Gastroesophageal sphincter (tissue), 3 donors: ENCODE measurements around the gene SORBS1.

ENCODE experiments used
- EP300 ChIP-seq: sonication (generic); formaldehyde crosslinking; IDR thresholded peaks from one replicate; pipeline ENCODE4 v1.6.1; 2017; ENCODE audit warnings: antibody characterized with exemption, mild to moderate bottlenecking
- POLR2A ChIP-seq, 2 donors: fragments of 450-650 bp; IDR thresholded peaks; one replicate each; pipeline ENCODE4 v1.6.1; 2017; ENCODE audit warnings: antibody characterized with exemption in 2 of 2, mild to moderate bottlenecking in 2 of 2, moderate library complexity in 1 of 2
- POLR2AphosphoS5 ChIP-seq: sonication (generic); formaldehyde crosslinking; IDR thresholded peaks from one replicate; pipeline ENCODE4 v1.6.1; 2017; ENCODE audit warnings: antibody characterized with exemption
- TF ChIP-seq, protein P1 (sequence below), 4 experiments: fragments of 200-600 bp in 2 of 4; fragments of 450-650 bp in 2 of 4; sonication (generic) in 1 of 4; IDR thresholded peaks; one replicate each; pipeline ENCODE4 v1.5.1; 2017 to 2019; ENCODE audit warnings: antibody characterized with exemption in 4 of 4, mild to moderate bottlenecking in 2 of 4, moderate library complexity in 2 of 4

DNA sequence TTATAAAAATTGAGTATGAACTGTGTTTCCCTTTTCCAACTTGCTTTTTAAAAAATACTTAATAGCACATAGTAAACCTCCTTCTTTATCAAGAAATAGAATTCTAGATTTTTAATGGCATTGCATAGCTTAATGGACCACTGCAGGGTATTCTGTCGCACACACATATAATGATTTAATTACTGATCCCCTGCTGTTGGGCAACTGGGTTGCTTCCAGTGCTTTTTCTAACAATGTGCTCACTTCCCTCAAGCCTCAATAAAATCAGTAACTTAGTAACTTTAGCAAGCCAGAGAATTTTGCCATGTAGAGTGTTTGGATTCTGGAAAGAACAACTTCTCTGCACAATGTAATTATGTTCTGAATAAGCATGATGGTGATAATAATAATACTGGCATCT, 221.3 kb downstream of the SORBS1 start:
- TF ChIP-seq, protein P1, sequence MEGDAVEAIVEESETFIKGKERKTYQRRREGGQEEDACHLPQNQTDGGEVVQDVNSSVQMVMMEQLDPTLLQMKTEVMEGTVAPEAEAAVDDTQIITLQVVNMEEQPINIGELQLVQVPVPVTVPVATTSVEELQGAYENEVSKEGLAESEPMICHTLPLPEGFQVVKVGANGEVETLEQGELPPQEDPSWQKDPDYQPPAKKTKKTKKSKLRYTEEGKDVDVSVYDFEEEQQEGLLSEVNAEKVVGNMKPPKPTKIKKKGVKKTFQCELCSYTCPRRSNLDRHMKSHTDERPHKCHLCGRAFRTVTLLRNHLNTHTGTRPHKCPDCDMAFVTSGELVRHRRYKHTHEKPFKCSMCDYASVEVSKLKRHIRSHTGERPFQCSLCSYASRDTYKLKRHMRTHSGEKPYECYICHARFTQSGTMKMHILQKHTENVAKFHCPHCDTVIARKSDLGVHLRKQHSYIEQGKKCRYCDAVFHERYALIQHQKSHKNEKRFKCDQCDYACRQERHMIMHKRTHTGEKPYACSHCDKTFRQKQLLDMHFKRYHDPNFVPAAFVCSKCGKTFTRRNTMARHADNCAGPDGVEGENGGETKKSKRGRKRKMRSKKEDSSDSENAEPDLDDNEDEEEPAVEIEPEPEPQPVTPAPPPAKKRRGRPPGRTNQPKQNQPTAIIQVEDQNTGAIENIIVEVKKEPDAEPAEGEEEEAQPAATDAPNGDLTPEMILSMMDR (IDR thresholded peaks at IDR 0.05), result no peak
- TF ChIP-seq POLR2A (IDR thresholded peaks at IDR 0.05), result no peak
- no peak for TF ChIP-seq POLR2AphosphoS5
- TF ChIP-seq EP300, result no peak
